HCT116 (cell line): Measurements from ENCODE around the gene RAI1. TPM values are rescaled to one million over a fixed set of nuclear protein-coding genes. Genes with fewer than 3 reads are reported as not detected.

ENCODE experiments used
- ATAC-seq: fragments of 200-7000 bp; cut with Tn5 transposase; 2 replicates; pipeline ENCODE4 v1.9.1; 2020; ENCODE audit warnings: mild to moderate bottlenecking, moderate library complexity
- BruUV-seq: library from RNA; stranded (reverse); fragments of 400-500 nt; replicated peaks from 2 replicates; lab custom pipeline; 2021; lab: Mats Ljungman, UMichigan
- CTCF ChIA-PET: fragments of 300-600 bp; sonication (Branson Sonifier 250); formaldehyde crosslinking; loops from one replicate; lab custom pipeline; 2021; ENCODE audit warnings: antibody characterized with exemption; lab: Charles Lee
- POLR2A ChIA-PET: fragments of 300-600, 350-600 bp; sonication (Branson Sonifier 250); formaldehyde crosslinking; loops from one replicate; lab custom pipeline; 2021; ENCODE audit warnings: antibody characterized with exemption; lab: Charles Lee
- RAD21 ChIA-PET, 2 experiments: fragments of 300-600 bp; sonication (Branson Sonifier 250); formaldehyde crosslinking; loops; one replicate each; lab custom pipeline; 2023; ENCODE audit warnings: low total read pairs in 2 of 2; ENCODE audit not compliant: uncharacterized antibody in 2 of 2, unreplicated experiment in 2 of 2, low non-redundant PET in 1 of 2; lab: Charles Lee
- DNase-seq: peaks from one replicate; pipeline ENCODE4 v3.0.0-alpha.2; 2010; ENCODE audit warnings: low read depth, low spot score
- H2AFZ ChIP-seq: fragments of 200-600 bp; shearing (Covaris generic), sonication (generic); 2 replicates; pipeline ENCODE4 v1.6.1; 2017; ENCODE audit warnings: low read depth, mixed run types, mixed read lengths, antibody characterized with exemption, low read length; ENCODE audit not compliant: poor library complexity, severe bottlenecking
- H3K27ac ChIP-seq: 2 replicates; pipeline ENCODE4 v1.5.1; 2012; ENCODE audit warnings: low read depth, low read length
- H3K27me3 ChIP-seq: fragments of 200-600 bp; sonication (generic); 2 replicates; pipeline ENCODE4 v1.6.1; 2016; ENCODE audit warnings: mixed run types, low read length, mixed read lengths; ENCODE audit not compliant: insufficient read depth
- H3K36me3 ChIP-seq, 2 experiments: fragments of 200-500 bp in 1 of 2; fragments of 200-600 bp in 1 of 2; sonication (Bioruptor generic) in 1 of 2; sonication (generic) in 1 of 2; 2 replicates each; pipeline versions ENCODE4 v1.5.1 to v1.6.1; 2014 to 2016; ENCODE audit warnings: low read length in 2 of 2, inconsistent platforms in 1 of 2, mixed read lengths in 1 of 2, mixed run types in 1 of 2; ENCODE audit not compliant: insufficient read depth in 2 of 2, control insufficient read depth in 1 of 2
- H3K4me1 ChIP-seq, 2 experiments: fragments of 200-600 bp in 1 of 2; sonication (generic) in 1 of 2; 2 replicates each; pipeline versions ENCODE4 v1.5.1 to v1.6.1; 2012 to 2017; ENCODE audit warnings: low read length in 2 of 2, inconsistent platforms in 1 of 2, mild to moderate bottlenecking in 1 of 2, mixed read lengths in 1 of 2, mixed run types in 1 of 2, moderate library complexity in 1 of 2; ENCODE audit not compliant: insufficient read depth in 2 of 2, control insufficient read depth in 1 of 2
- H3K4me2 ChIP-seq: fragments of 200-600 bp; sonication (generic); 2 replicates; pipeline ENCODE4 v1.6.1; 2017; ENCODE audit warnings: mixed run types, low read length, mixed read lengths
- H3K4me3 ChIP-seq, 2 experiments: fragments of 200-600 bp in 1 of 2; sonication (generic) in 1 of 2; replicated peaks in 1 of 2; 2 replicates each; pipeline ENCODE4 v1.5.1; 2011 to 2016; ENCODE audit warnings: low read length in 2 of 2, control low read depth in 1 of 2, low read depth in 1 of 2, mild to moderate bottlenecking in 1 of 2, mixed read lengths in 1 of 2, mixed run types in 1 of 2
- H3K79me2 ChIP-seq: fragments of 200-600 bp; sonication (generic); 2 replicates; pipeline ENCODE4 v1.6.1; 2017; ENCODE audit warnings: mild to moderate bottlenecking, mixed run types, low read length, moderate library complexity, mixed read lengths; ENCODE audit not compliant: insufficient read depth
- H3K9ac ChIP-seq: fragments of 200-600 bp; sonication (generic); 2 replicates; pipeline ENCODE4 v1.6.1; 2016; ENCODE audit warnings: low read length, mixed read lengths
- H3K9me2 ChIP-seq: fragments of 200-600 bp; sonication (generic), shearing (Covaris generic); 2 replicates; pipeline ENCODE4 v1.6.1; 2017; ENCODE audit warnings: mixed run types, mild to moderate bottlenecking, moderate library complexity; ENCODE audit not compliant: insufficient read depth
- H3K9me3 ChIP-seq, 2 experiments: fragments of 200-500 bp in 1 of 2; fragments of 200-600 bp in 1 of 2; sonication (Bioruptor generic) in 1 of 2; sonication (generic) in 1 of 2; 2 replicates each; pipeline ENCODE4 v1.6.1; 2014 to 2017; ENCODE audit warnings: low read length in 2 of 2, mixed read lengths in 2 of 2, inconsistent platforms in 1 of 2, low read depth in 1 of 2, mild to moderate bottlenecking in 1 of 2, mixed run types in 1 of 2, moderate library complexity in 1 of 2; ENCODE audit not compliant: control insufficient read depth in 1 of 2, insufficient read depth in 1 of 2
- H4K20me1 ChIP-seq: fragments of 200-600 bp; sonication (generic), shearing (Covaris generic); 2 replicates; pipeline ENCODE4 v1.6.1; 2017; ENCODE audit warnings: mixed run types, mild to moderate bottlenecking, moderate library complexity; ENCODE audit not compliant: insufficient read depth
- ATF3 ChIP-seq: IDR thresholded peaks from 2 replicates; pipeline ENCODE4 v1.6.1; 2012
- CBX3 ChIP-seq: IDR thresholded peaks from 2 replicates; pipeline ENCODE4 v1.6.1; 2012; ENCODE audit warnings: low read depth
- EGR1 ChIP-seq: IDR thresholded peaks from 2 replicates; pipeline ENCODE4 v1.6.1; 2012; ENCODE audit warnings: low read depth
- ELF1 ChIP-seq: IDR thresholded peaks from 2 replicates; pipeline ENCODE4 v1.6.1; 2012; ENCODE audit warnings: low read depth, borderline replicate concordance
- EZH2 ChIP-seq: fragments of 200-600 bp; sonication (generic); IDR thresholded peaks from 2 replicates; pipeline ENCODE4 v1.6.1; 2017; ENCODE audit warnings: antibody characterized with exemption, mixed run types
- FOSL1 ChIP-seq: IDR thresholded peaks from 2 replicates; pipeline ENCODE4 v1.6.1; 2012; ENCODE audit warnings: low read depth
- JUND ChIP-seq: IDR thresholded peaks from 2 replicates; pipeline ENCODE4 v1.6.1; 2012
- POLR2A ChIP-seq: IDR thresholded peaks from 2 replicates; pipeline ENCODE4 v1.7.0; 2011; ENCODE audit warnings: borderline replicate concordance; ENCODE audit not compliant: insufficient read depth, insufficient read length; ENCODE audit errors: extremely low read depth
- REST ChIP-seq: IDR thresholded peaks from 2 replicates; pipeline ENCODE4 v1.6.1; 2012; ENCODE audit warnings: low read depth
- SIN3A ChIP-seq: IDR thresholded peaks from 2 replicates; pipeline ENCODE4 v1.6.1; 2012; ENCODE audit warnings: low read depth
- SRF ChIP-seq: IDR thresholded peaks from 2 replicates; pipeline ENCODE4 v1.6.1; 2012; ENCODE audit warnings: low read depth
- TCF7L2 ChIP-seq: IDR thresholded peaks from 2 replicates; pipeline ENCODE4 v1.7.0; 2011; ENCODE audit warnings: borderline replicate concordance, inconsistent platforms; ENCODE audit not compliant: insufficient read depth, insufficient read length; ENCODE audit errors: extremely low read depth
- YY1 ChIP-seq: IDR thresholded peaks from 2 replicates; pipeline ENCODE4 v1.6.1; 2011; ENCODE audit warnings: low read length, low read depth, moderate library complexity, mild to moderate bottlenecking; ENCODE audit not compliant: insufficient replicate concordance; ENCODE audit errors: extremely low read depth
- ZFX ChIP-seq: fragments of 450-650 bp; IDR thresholded peaks from 2 replicates; pipeline ENCODE4 v1.6.1; 2017
- ZNF274 ChIP-seq: fragments of 200-500 bp; sonication (Bioruptor generic); IDR thresholded peaks from 2 replicates; pipeline ENCODE4 v1.6.1; 2014; ENCODE audit warnings: mild to moderate bottlenecking, low read depth, low read length, inconsistent platforms
- intact Hi-C: fragments of 100-400 bp; cut with micrococcal nuclease; formaldehyde crosslinking; loops from 2 replicates; pipeline ENCODE4 v1.10.0; 2022
- total RNA-seq: library from RNA; stranded (reverse); gene quantifications from one replicate; pipeline ENCODE4 v1.2.1, GENCODE V29; 2021; ENCODE audit not compliant: unreplicated experiment

Gene RAI1
- total RNA-seq, 1 experiment from 2014 or later, result 38.5 TPM

GRCh38 chr17:17767887-17768418, 86.7 kb downstream of the RAI1 start (continued):
- TF ChIP-seq SRF, result no peak
- no peak for TF ChIP-seq REST
- no peak for TF ChIP-seq TCF7L2
- no peak for TF ChIP-seq ELF1
- TF ChIP-seq ZFX, result no peak
- TF ChIP-seq YY1, result no peak
- TF ChIP-seq EZH2, result no peak
- TF ChIP-seq SIN3A, result no peak

GRCh38 chr17:17768424-17769088, 87.3 kb downstream of the RAI1 start:
- H3K4me1 ChIP-seq, result peaks cover 3 to 9% of the 10 kb centered on the region in 2 experiments; a peak in 1 of 4 replicates
- no peaks in the 10 kb centered on the region for H3K27me3 ChIP-seq
- no peak overlapping the region for H3K9ac ChIP-seq
- H2AFZ ChIP-seq, result no peak overlapping the region
- intact Hi-C loops, result no loop called here
- no peak overlapping the region for H3K4me2 ChIP-seq
- H4K20me1 ChIP-seq, result no peaks in the 10 kb centered on the region
- H3K4me3 ChIP-seq, result no peak overlapping the region
- TF ChIP-seq POLR2A, result no peak
- no peak for TF ChIP-seq JUND
- no peak for TF ChIP-seq CBX3
- no peak for TF ChIP-seq EGR1
- TF ChIP-seq ATF3, result no peak
- no peak for TF ChIP-seq ZNF274
- no peak for TF ChIP-seq FOSL1
- TF ChIP-seq SRF, result no peak
- no peak for TF ChIP-seq REST
- TF ChIP-seq TCF7L2, result no peak
- TF ChIP-seq ELF1, result no peak
- H3K36me3 ChIP-seq, result no peaks in the 10 kb centered on the region
- ChIA-PET CTCF (no interaction called here), POLR2A (no interaction called here), RAD21 (no interaction called here)
- DNase-seq, result no peak
- H3K27ac ChIP-seq, result no peak overlapping the region
- no peaks in the 10 kb centered on the region for H3K9me2 ChIP-seq
- no peak for ATAC-seq
- peaks cover 12% of the 10 kb centered on the region; the same call in 1 of the 2 replicates for H3K79me2 ChIP-seq
- no TSS peak for BruUV-seq
- no peaks in the 10 kb centered on the region for H3K9me3 ChIP-seq
